Activated T-helper 1 cell treated with anti-CD3 and anti-CD28 coated beads, Interleukin-12 subunit alpha, Interleukin-12 subunit beta, Interleukin-2, Interleukin-4 antibody, amounts not matched to agents 30 ng/mL and 10 ng/mL and 1 ng/mL, durations not matched to agents 14 hours and 24 hours and 36 hours (primary cell): ENCODE results near the gene SPO11. TPM values are rescaled to one million over a fixed set of nuclear protein-coding genes. Genes with fewer than 3 reads are reported as not detected.

ENCODE experiments used
- DNase-seq: peaks from one replicate; pipeline ENCODE4 v3.0.0; 2021; ENCODE audit warnings: low spot score
- H3K27ac Mint-ChIP-seq: one replicate; pipeline ENCODE4 v1.8.0; 2021; ENCODE audit warnings: mild to moderate bottlenecking, mixed read lengths
- H3K27me3 Mint-ChIP-seq: one replicate; pipeline ENCODE4 v1.8.0; 2022; ENCODE audit warnings: mild to moderate bottlenecking, moderate library complexity, mixed read lengths; ENCODE audit not compliant: insufficient read depth
- H3K36me3 Mint-ChIP-seq: one replicate; pipeline ENCODE4 v1.8.0; 2021; ENCODE audit warnings: low read depth, mixed read lengths
- H3K4me1 Mint-ChIP-seq: one replicate; pipeline ENCODE4 v1.8.0; 2021; ENCODE audit warnings: low read depth, mixed read lengths
- H3K4me3 Mint-ChIP-seq: one replicate; pipeline ENCODE4 v1.8.0; 2021; ENCODE audit warnings: mild to moderate bottlenecking, moderate library complexity, mixed read lengths
- H3K9me3 Mint-ChIP-seq: one replicate; pipeline ENCODE4 v1.8.0; 2021; ENCODE audit warnings: mixed read lengths
- intact Hi-C: fragments of 100-400 bp; cut with micrococcal nuclease; formaldehyde crosslinking; loops from one replicate; pipeline ENCODE4 v1.15.1; 2024
- total RNA-seq: library from RNA; stranded (reverse); gene quantifications from 2 replicates; pipeline ENCODE4 v1.2.3, GENCODE V29; 2022

The SPO11 gene
- total RNA-seq, 1 donor from 2014 or later, result not detected

DNA sequence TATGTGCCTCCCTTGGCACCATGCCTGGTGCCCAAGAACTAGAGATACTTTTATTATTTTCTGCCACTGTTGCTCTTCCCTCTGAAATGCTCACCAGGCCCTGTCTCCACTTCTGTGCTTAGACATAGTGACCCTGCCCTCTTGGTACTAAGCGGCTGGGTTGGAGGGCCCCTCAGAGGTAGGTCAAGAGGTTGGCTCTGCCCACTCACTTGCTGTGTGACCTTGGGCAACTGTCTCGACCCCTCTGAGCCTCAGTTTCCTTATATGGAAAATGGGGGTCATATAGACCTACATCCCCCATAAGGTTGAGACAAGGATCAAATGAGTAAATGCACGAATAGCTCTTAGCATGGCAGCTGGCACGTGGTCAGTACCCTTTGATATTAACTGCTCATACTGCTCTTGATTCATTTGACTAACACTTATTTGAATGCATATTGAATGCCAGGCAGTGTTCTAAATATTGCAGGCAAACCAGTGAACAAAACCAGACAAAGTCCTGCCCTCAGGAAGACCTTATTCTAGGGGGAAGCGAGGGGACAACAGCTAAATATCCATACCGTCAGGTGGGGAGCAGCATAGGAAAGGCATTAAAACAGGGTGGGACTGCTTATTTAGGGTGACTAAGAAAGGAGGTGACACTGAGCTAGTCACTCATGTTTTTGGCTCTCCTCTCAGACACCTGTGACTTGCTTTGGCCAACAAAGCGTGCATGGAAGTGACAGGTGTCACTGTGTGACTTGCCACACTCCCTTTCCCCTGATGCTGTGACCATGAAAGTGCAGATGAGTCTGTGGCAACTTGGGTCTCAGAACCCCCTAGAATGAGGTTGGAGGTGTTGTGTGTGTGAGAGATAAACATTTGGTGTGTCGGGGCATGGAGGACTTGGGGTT is 14.3 kb upstream of the SPO11 start:
- intact Hi-C loops, result no loop called here
- Mint-ChIP-seq H3K9me3 (no peaks in the 10 kb centered on the region), H3K4me3 (no peak overlapping the region)

DNA sequence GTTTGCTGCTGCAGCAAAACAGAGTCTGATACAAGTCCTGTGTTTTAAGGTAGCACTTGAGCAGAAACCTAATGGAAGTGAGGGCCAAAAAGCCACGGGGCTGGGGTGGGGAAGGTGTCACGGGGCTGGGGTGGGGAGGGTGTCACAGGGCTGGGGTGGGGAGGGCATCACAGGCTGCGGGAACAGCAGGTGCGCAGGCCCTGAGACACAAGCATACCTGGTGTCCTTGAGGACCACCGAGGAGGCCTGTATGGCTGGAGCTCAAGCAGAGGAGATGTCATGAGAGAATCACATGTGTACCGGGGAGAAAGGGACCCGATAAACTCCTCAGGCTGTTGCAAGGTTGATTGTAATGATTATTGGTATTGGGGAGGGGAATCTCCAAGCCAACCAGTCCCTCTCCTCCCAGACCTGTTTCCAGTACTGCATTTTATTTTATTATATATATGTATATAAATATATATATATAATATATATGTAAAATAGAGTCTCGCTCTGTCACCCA is 13.6 kb upstream of the SPO11 start:
- no peak for DNase-seq
- no peaks in the 10 kb centered on the region for H3K27me3 Mint-ChIP-seq
- no peak overlapping the region for H3K4me3 Mint-ChIP-seq
- no peaks in the 10 kb centered on the region for H3K9me3 Mint-ChIP-seq
- H3K36me3 Mint-ChIP-seq, result no peaks in the 10 kb centered on the region
- H3K4me1 Mint-ChIP-seq, result no peaks in the 10 kb centered on the region
- intact Hi-C loops, result no loop called here
- no peak overlapping the region for H3K27ac Mint-ChIP-seq

More for the DNA sequence above, 14.3 kb upstream of the SPO11 start:
- H3K4me1 Mint-ChIP-seq, result no peaks in the 10 kb centered on the region
- peaks cover 2% of the 10 kb centered on the region for H3K27me3 Mint-ChIP-seq
- DNase-seq, result no peak
- H3K27ac Mint-ChIP-seq, result no peak overlapping the region
- no peaks in the 10 kb centered on the region for H3K36me3 Mint-ChIP-seq

DNA sequence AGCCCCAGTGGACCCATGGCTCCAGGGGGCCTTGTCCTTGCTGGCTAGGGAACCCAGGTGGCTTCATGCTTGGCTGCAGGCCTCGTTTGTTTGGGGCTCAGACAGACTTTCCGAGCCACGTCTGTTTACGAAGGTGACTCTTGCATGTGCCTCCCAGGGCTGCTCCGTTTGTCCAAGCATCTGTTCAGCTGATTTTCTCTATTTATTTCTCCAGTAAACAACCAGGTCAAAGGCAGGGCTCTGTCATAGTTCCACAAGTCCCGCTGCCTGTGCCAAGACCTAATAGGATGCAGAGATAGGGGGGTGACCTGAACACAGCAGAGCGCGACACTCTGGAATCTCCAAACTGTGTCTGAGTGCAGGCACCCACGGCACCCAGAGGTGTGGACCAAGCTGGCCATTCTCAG is 12.8 kb upstream of the SPO11 start:
- no peak overlapping the region for H3K27ac Mint-ChIP-seq
- H3K36me3 Mint-ChIP-seq, result no peaks in the 10 kb centered on the region
- no peaks in the 10 kb centered on the region for H3K9me3 Mint-ChIP-seq
- H3K4me3 Mint-ChIP-seq, result no peak overlapping the region
- DNase-seq, result no peak
- peaks cover 4% of the 10 kb centered on the region for H3K27me3 Mint-ChIP-seq
- no peaks in the 10 kb centered on the region for H3K4me1 Mint-ChIP-seq
- intact Hi-C loops, result no loop called here

DNA sequence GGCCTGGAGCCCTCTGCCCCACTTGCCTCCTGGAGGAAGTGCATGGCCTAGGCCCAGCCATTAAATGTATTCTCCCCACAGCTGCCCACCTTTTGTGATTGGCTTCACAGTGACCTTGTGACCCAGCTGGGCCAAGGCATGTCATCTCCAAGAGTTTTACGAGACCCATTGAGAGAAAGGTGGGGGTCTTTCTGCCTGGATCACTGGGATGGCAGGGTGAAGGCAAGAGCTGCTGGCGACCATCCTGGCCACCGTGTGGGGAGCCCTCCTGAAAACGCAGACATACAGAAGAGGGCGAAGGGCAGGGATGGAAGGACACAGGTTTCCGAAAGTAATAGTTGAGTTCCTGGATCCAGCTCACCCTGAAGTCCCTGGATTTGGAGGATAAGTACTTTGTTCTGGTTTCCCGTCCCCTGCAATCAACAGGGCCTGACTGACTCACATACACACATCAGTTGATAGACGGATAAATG is 12.3 kb upstream of the SPO11 start:
- no peak overlapping the region for H3K4me3 Mint-ChIP-seq

GRCh38 chr20:57317789-57318371 is 11.7 kb upstream of the SPO11 start:
- intact Hi-C loops, result no loop called here
- Mint-ChIP-seq H3K36me3 (no peaks in the 10 kb centered on the region), H3K27ac (no peak overlapping the region), H3K9me3 (no peaks in the 10 kb centered on the region), H3K4me1 (no peaks in the 10 kb centered on the region), H3K27me3 (peaks cover 12% of the 10 kb centered on the region), H3K4me3 (no peak overlapping the region)
- no peak for DNase-seq

More for the DNA sequence above, 12.3 kb upstream of the SPO11 start:
- Mint-ChIP-seq H3K9me3 (no peaks in the 10 kb centered on the region), H3K27me3 (peaks cover 7% of the 10 kb centered on the region), H3K4me1 (no peaks in the 10 kb centered on the region), H3K27ac (no peak overlapping the region), H3K36me3 (no peaks in the 10 kb centered on the region)
- intact Hi-C loops, result no loop called here
- DNase-seq, result no peak

GRCh38 chr20:57319584-57319983 is 10.0 kb upstream of the SPO11 start:
- no peak overlapping the region for H3K27ac Mint-ChIP-seq
- no peak for DNase-seq
- H3K27me3 Mint-ChIP-seq, result peaks cover 22% of the 10 kb centered on the region
- H3K4me1 Mint-ChIP-seq, result no peaks in the 10 kb centered on the region
- H3K36me3 Mint-ChIP-seq, result no peaks in the 10 kb centered on the region
- no peak overlapping the region for H3K4me3 Mint-ChIP-seq
- no peaks in the 10 kb centered on the region for H3K9me3 Mint-ChIP-seq
- intact Hi-C loops, result no loop called here

- no peaks in the 10 kb centered on the region for H3K9me3 Mint-ChIP-seq
- H3K36me3 Mint-ChIP-seq, result no peaks in the 10 kb centered on the region
- intact Hi-C loops, result no loop called here
- no peaks in the 10 kb centered on the region for H3K4me1 Mint-ChIP-seq
- no peak overlapping the region for H3K27ac Mint-ChIP-seq
- H3K4me3 Mint-ChIP-seq, result no peak overlapping the region
- peaks cover 29% of the 10 kb centered on the region for H3K27me3 Mint-ChIP-seq
- no peak for DNase-seq
These were observed 9.2 kb upstream of the SPO11 start for GRCh38 chr20:57320358-57320757.

- no peak overlapping the region for H3K27ac Mint-ChIP-seq
- H3K9me3 Mint-ChIP-seq, result no peaks in the 10 kb centered on the region
- H3K4me1 Mint-ChIP-seq, result no peaks in the 10 kb centered on the region
- DNase-seq, result no peak
- H3K27me3 Mint-ChIP-seq, result peaks cover 29% of the 10 kb centered on the region
- no peak overlapping the region for H3K4me3 Mint-ChIP-seq
- intact Hi-C loops, result no loop called here
- no peaks in the 10 kb centered on the region for H3K36me3 Mint-ChIP-seq
These were observed 8.5 kb upstream of the SPO11 start for GRCh38 chr20:57321142-57321541.

GRCh38 chr20:57322476-57322875 is 7.1 kb upstream of the SPO11 start:
- Mint-ChIP-seq H3K4me1 (no peaks in the 10 kb centered on the region), H3K4me3 (no peak overlapping the region), H3K27me3 (peaks cover 36% of the 10 kb centered on the region), H3K36me3 (no peaks in the 10 kb centered on the region), H3K9me3 (no peaks in the 10 kb centered on the region), H3K27ac (no peak overlapping the region)
- intact Hi-C loops, result no loop called here
- no peak for DNase-seq

DNA sequence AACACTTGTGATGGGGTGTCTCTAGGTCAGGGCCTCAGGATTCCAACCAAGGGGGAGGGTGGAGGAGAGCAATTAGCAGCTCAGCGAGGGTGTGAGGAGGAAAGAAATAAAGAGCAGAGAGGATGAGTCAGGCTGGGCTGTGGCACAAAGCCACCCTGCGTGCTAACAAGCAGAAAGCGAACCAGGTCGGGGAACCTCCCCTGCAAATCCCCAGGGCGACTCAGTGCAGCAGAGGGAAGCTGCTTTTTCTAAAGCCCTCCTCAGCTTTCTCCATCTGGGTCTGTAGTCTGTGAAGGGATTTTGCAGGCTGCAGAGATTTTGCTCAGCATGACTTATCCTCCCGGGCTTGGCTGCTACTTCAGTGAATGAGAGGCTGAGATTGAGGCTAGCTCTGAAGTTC is 6.6 kb upstream of the SPO11 start:
- no peak for DNase-seq
- Mint-ChIP-seq H3K36me3 (no peaks in the 10 kb centered on the region), H3K4me3 (no peak overlapping the region), H3K27me3 (peaks cover 36% of the 10 kb centered on the region), H3K27ac (no peak overlapping the region), H3K9me3 (no peaks in the 10 kb centered on the region), H3K4me1 (no peaks in the 10 kb centered on the region)
- intact Hi-C loops, result no loop called here

GRCh38 chr20:57325632-57326356 is 3.8 kb upstream of the SPO11 start:
- DNase-seq, result no peak
- peaks cover 37% of the 10 kb centered on the region for H3K27me3 Mint-ChIP-seq
- H3K4me3 Mint-ChIP-seq, result no peak overlapping the region
- no peak overlapping the region for H3K27ac Mint-ChIP-seq
- no peaks in the 10 kb centered on the region for H3K4me1 Mint-ChIP-seq
- no peaks in the 10 kb centered on the region for H3K36me3 Mint-ChIP-seq
- no peaks in the 10 kb centered on the region for H3K9me3 Mint-ChIP-seq
- intact Hi-C loops, result no loop called here

- Mint-ChIP-seq H3K36me3 (no peaks in the 10 kb centered on the region), H3K4me1 (no peaks in the 10 kb centered on the region), H3K4me3 (no peak overlapping the region), H3K9me3 (no peaks in the 10 kb centered on the region), H3K27me3 (peaks cover 38% of the 10 kb centered on the region), H3K27ac (no peak overlapping the region)
- no peak for DNase-seq
- intact Hi-C loops, result no loop called here
These were observed 2.7 kb upstream of the SPO11 start for GRCh38 chr20:57326667-57327455.
